Lower leg skin (tissue), 3 donors: ENCODE data around the gene TMEM245.

ENCODE experiments used
- CTCF ChIP-seq, 3 donors: fragments of 450-650 bp; IDR thresholded peaks; one replicate each; pipeline ENCODE4 v1.5.1; 2016; ENCODE audit warnings: antibody characterized with exemption in 3 of 3, mild to moderate bottlenecking in 3 of 3, moderate library complexity in 2 of 3
- POLR2A ChIP-seq, 2 donors: fragments of 450-650 bp; IDR thresholded peaks; one replicate each; pipeline ENCODE4 v1.6.1; 2016 to 2017; ENCODE audit warnings: antibody characterized with exemption in 2 of 2, mild to moderate bottlenecking in 1 of 2, moderate library complexity in 1 of 2

GRCh38 chr9:109088221-109088620, 31.5 kb downstream of the TMEM245 start:
- no peak for TF ChIP-seq CTCF (IDR thresholded peaks at IDR 0.05)
- no peak for TF ChIP-seq POLR2A (IDR thresholded peaks at IDR 0.05)
